IMR-90 (cell line): ENCODE data around the gene C17orf50. TPM values are rescaled to one million over a fixed set of nuclear protein-coding genes. Genes with fewer than 3 reads are reported as not detected.

Source experiments
- ATAC-seq: fragments of 200-7000 bp; cut with Tn5 transposase; 2 replicates; pipeline ENCODE4 v1.9.1; 2020; ENCODE audit warnings: low read depth, mild to moderate bottlenecking, moderate library complexity
- BruUV-seq: library from RNA; stranded (reverse); fragments of 400-500 nt; replicated peaks from 2 replicates; lab custom pipeline; 2021; lab: Mats Ljungman, UMichigan
- CTCF ChIA-PET: fragments of 300-600 bp; formaldehyde crosslinking; extraction: SDS; loops from one replicate; lab custom pipeline; 2021; ENCODE audit warnings: antibody characterized with exemption; lab: Yijun Ruan, JAX
- POLR2A ChIA-PET: fragments of 300-600 bp; sonication (Branson Sonifier 250); formaldehyde crosslinking; loops from one replicate; lab custom pipeline; 2022; ENCODE audit warnings: antibody characterized with exemption; ENCODE audit not compliant: unreplicated experiment; lab: Charles Lee
- DNase-seq: peaks from one replicate; pipeline ENCODE4 v3.0.0; 2013
- H2AFZ ChIP-seq: replicated peaks from 2 replicates; pipeline ENCODE3; 2013; ENCODE audit warnings: low read length, mild to moderate bottlenecking; ENCODE audit not compliant: poor library complexity
- H2AK5ac ChIP-seq: 2 replicates; pipeline ENCODE4 v1.6.1; 2013; ENCODE audit warnings: low read depth, low read length, inconsistent platforms
- H2AK9ac ChIP-seq: replicated peaks from 2 replicates; pipeline ENCODE3; 2013; ENCODE audit warnings: mild to moderate bottlenecking, low read depth, low read length, moderate library complexity; ENCODE audit not compliant: poor library complexity
- H2BK120ac ChIP-seq: 2 replicates; pipeline ENCODE4 v1.6.1; 2013; ENCODE audit warnings: low read depth, low read length, inconsistent platforms
- H2BK15ac ChIP-seq: 3 replicates; pipeline ENCODE4 v1.6.1; 2013; ENCODE audit warnings: low read depth, low read length, inconsistent platforms
- H2BK20ac ChIP-seq: 2 replicates; pipeline ENCODE4 v1.6.1; 2013; ENCODE audit warnings: low read depth, mild to moderate bottlenecking, inconsistent platforms, low read length, moderate library complexity
- H2BK5ac ChIP-seq: 2 replicates; pipeline ENCODE4 v1.6.1; 2013; ENCODE audit warnings: mild to moderate bottlenecking, low read depth, low read length, inconsistent platforms; ENCODE audit not compliant: poor library complexity, severe bottlenecking
- H3K14ac ChIP-seq: replicated peaks from 2 replicates; pipeline ENCODE4 v1.6.1; 2013; ENCODE audit warnings: low read depth, low read length, inconsistent platforms
- H3K18ac ChIP-seq: 2 replicates; pipeline ENCODE4 v1.6.1; 2013; ENCODE audit warnings: low read depth, low read length, control low read depth
- H3K23ac ChIP-seq: 2 replicates; pipeline ENCODE4 v1.6.1; 2013; ENCODE audit warnings: low read depth, low read length, inconsistent platforms
- H3K27ac ChIP-seq: 2 replicates; pipeline ENCODE4 v1.5.1; 2013; ENCODE audit warnings: mild to moderate bottlenecking, control low read depth, low read length; ENCODE audit not compliant: insufficient read depth
- H3K27me3 ChIP-seq: 2 replicates; pipeline ENCODE4 v1.6.1; 2013; ENCODE audit warnings: low read length; ENCODE audit not compliant: control insufficient read depth, insufficient read depth
- H3K36me3 ChIP-seq: 2 replicates; pipeline ENCODE4 v1.6.1; 2013; ENCODE audit warnings: low read length, mixed read lengths; ENCODE audit not compliant: control insufficient read depth, insufficient read depth
- H3K4ac ChIP-seq: 2 replicates; pipeline ENCODE4 v1.6.1; 2013; ENCODE audit warnings: low read depth, low read length, inconsistent platforms
- H3K4me1 ChIP-seq: 2 replicates; pipeline ENCODE4 v1.6.1; 2013; ENCODE audit warnings: low read length, mixed read lengths; ENCODE audit not compliant: control insufficient read depth, insufficient read depth
- H3K4me2 ChIP-seq: 2 replicates; pipeline ENCODE4 v1.6.1; 2013; ENCODE audit warnings: low read depth, mild to moderate bottlenecking, control low read depth, low read length, moderate library complexity
- H3K4me3 ChIP-seq: 2 replicates; pipeline ENCODE4 v1.5.1; 2013; ENCODE audit warnings: low read depth, mild to moderate bottlenecking, control low read depth, low read length, moderate library complexity; ENCODE audit not compliant: insufficient read depth
- H3K56ac ChIP-seq: 2 replicates; pipeline ENCODE4 v1.6.1; 2013; ENCODE audit warnings: low read length, inconsistent platforms; ENCODE audit not compliant: insufficient read depth; ENCODE audit errors: extremely low read depth
- H3K79me1 ChIP-seq, 2 experiments: 2 replicates each; pipeline ENCODE4 v1.6.1; 2013; ENCODE audit warnings: low read length in 2 of 2, inconsistent platforms in 1 of 2, low read depth in 1 of 2
- H3K9ac ChIP-seq: 2 replicates; pipeline ENCODE4 v1.6.1; 2013; ENCODE audit warnings: low read depth, low read length, control low read depth
- H3K9me1 ChIP-seq: 2 replicates; pipeline ENCODE4 v1.6.1; 2013; ENCODE audit warnings: low read length, inconsistent platforms; ENCODE audit not compliant: insufficient read depth
- H3K9me3 ChIP-seq: 2 replicates; pipeline ENCODE4 v1.6.1; 2013; ENCODE audit warnings: low read length; ENCODE audit not compliant: control insufficient read depth, insufficient read depth
- H4K20me1 ChIP-seq: 2 replicates; pipeline ENCODE4 v1.6.1; 2013; ENCODE audit warnings: low read length, inconsistent platforms; ENCODE audit not compliant: insufficient read depth
- H4K5ac ChIP-seq: 2 replicates; pipeline ENCODE4 v1.6.1; 2013; ENCODE audit warnings: mild to moderate bottlenecking, low read depth, low read length, control low read depth
- H4K8ac ChIP-seq, 2 experiments: 2 replicates each; pipeline ENCODE4 v1.6.1; 2013; ENCODE audit warnings: low read depth in 2 of 2, low read length in 2 of 2, control low read depth in 1 of 2, inconsistent platforms in 1 of 2
- H4K91ac ChIP-seq: 2 replicates; pipeline ENCODE4 v1.6.1; 2013; ENCODE audit warnings: low read depth, low read length, inconsistent platforms; ENCODE audit not compliant: insufficient read depth
- BHLHE40 ChIP-seq: fragments of 150-350 bp; IDR thresholded peaks from 2 replicates; pipeline ENCODE4 v1.6.1; 2016; ENCODE audit warnings: mild to moderate bottlenecking, low read depth, low read length
- MAZ ChIP-seq: IDR thresholded peaks from 2 replicates; pipeline ENCODE4 v1.6.1; 2012; ENCODE audit warnings: low read depth, mild to moderate bottlenecking, low read length, improper control_type of control experiment, moderate library complexity, borderline replicate concordance
- MXI1 ChIP-seq: IDR thresholded peaks from 2 replicates; pipeline ENCODE4 v1.6.1; 2012; ENCODE audit warnings: low read depth, mild to moderate bottlenecking, low read length, moderate library complexity, borderline replicate concordance
- POLR2A ChIP-seq: IDR thresholded peaks from 2 replicates; pipeline ENCODE4 v1.6.1; 2012; ENCODE audit warnings: mild to moderate bottlenecking, low read depth, low read length
- RFX5 ChIP-seq: IDR thresholded peaks from 2 replicates; pipeline ENCODE4 v1.8.0; 2012; ENCODE audit warnings: low read depth, mild to moderate bottlenecking, low read length, moderate library complexity
- SMC3 ChIP-seq: fragments of 150-350 bp; IDR thresholded peaks from 2 replicates; pipeline ENCODE4 v1.6.1; 2016; ENCODE audit warnings: low read depth, mild to moderate bottlenecking, antibody characterized with exemption, low read length, moderate library complexity
- WGBS, 2 experiments: methylation state at CpG; one replicate each; pipeline versions ENCODE4 v1.1.5 to v1.1.7; 2013; ENCODE audit warnings: missing lambda C conversion rate in 2 of 2; ENCODE audit not compliant: insufficient read length in 1 of 2; ENCODE audit errors: extremely low coverage in 2 of 2; 5-methylcytosine and 5-hydroxymethylcytosine counted together
- dilution Hi-C: fragments of 300-500 bp; cut with HindIII; formaldehyde crosslinking; loops from one replicate; pipeline ENCODE4 v1.14.3; 2018; ENCODE audit warnings: low sequenced_read_pairs; ENCODE audit not compliant: unreplicated experiment
- in situ Hi-C: fragments of 300-500 bp; cut with MboI; formaldehyde crosslinking; loops from 3 replicates; pipeline ENCODE4 v1.14.3; 2019; ENCODE audit warnings: low sequenced_read_pairs, inconsistent platforms, mixed read lengths
- intact Hi-C: fragments of 100-400 bp; cut with micrococcal nuclease; formaldehyde crosslinking; loops from 2 replicates; pipeline ENCODE4 v1.10.0; 2022
- polyA plus RNA-seq, 3 experiments: library from polyadenylated mRNA; depleted of rRNA; stranded (reverse); fragments of >200 nt; gene quantifications; 2 replicates each; pipeline ENCODE4 v1.2.3, GENCODE V29; 2012; ENCODE audit warnings: low replicate concordance in 1 of 3
- total RNA-seq: library from RNA; depleted of rRNA; stranded (reverse); fragments of >200 nt; gene quantifications from 2 replicates; pipeline ENCODE4 v1.2.3, GENCODE V29; 2012
- TF ChIP-seq, protein P1 (sequence below): conservative IDR thresholded peaks from 2 replicates; pipeline ENCODE4 v1.5.1; 2012; ENCODE audit warnings: mild to moderate bottlenecking, low read depth, low read length, improper control_type of control experiment

The C17orf50 gene
- total and polyA plus RNA-seq, 2 of the 4 experiments (the other 2 are of a cell fraction) = not detected

GRCh38 chr17:35734396-35734795 lies 26.3 kb upstream of the C17orf50 start:
- H3K9me1 ChIP-seq = peaks cover 4% of the 10 kb centered on the region; the same call in 1 of the 2 replicates
- H2BK15ac ChIP-seq = no peak overlapping the region
- H3K14ac ChIP-seq = no peak overlapping the region
- H3K23ac ChIP-seq = no peak overlapping the region
- POLR2A ChIA-PET = no interaction called here
- intact Hi-C loops = no loop called here
- H3K9me3 ChIP-seq = no peaks in the 10 kb centered on the region
- no peak overlapping the region for H3K27ac ChIP-seq
- TF ChIP-seq BHLHE40 (no peak), SMC3 (no peak), POLR2A (no peak), MAZ (no peak), RFX5 (no peak), MXI1 (no peak)
- TF ChIP-seq, protein P1, sequence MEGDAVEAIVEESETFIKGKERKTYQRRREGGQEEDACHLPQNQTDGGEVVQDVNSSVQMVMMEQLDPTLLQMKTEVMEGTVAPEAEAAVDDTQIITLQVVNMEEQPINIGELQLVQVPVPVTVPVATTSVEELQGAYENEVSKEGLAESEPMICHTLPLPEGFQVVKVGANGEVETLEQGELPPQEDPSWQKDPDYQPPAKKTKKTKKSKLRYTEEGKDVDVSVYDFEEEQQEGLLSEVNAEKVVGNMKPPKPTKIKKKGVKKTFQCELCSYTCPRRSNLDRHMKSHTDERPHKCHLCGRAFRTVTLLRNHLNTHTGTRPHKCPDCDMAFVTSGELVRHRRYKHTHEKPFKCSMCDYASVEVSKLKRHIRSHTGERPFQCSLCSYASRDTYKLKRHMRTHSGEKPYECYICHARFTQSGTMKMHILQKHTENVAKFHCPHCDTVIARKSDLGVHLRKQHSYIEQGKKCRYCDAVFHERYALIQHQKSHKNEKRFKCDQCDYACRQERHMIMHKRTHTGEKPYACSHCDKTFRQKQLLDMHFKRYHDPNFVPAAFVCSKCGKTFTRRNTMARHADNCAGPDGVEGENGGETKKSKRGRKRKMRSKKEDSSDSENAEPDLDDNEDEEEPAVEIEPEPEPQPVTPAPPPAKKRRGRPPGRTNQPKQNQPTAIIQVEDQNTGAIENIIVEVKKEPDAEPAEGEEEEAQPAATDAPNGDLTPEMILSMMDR = no peak
- no peak overlapping the region for H3K4me3 ChIP-seq
- H4K91ac ChIP-seq = no peak overlapping the region
- CTCF ChIA-PET = no interaction called here
- H2BK5ac ChIP-seq = no peak overlapping the region
- peaks cover 3% of the 10 kb centered on the region for H3K4me1 ChIP-seq
- H3K56ac ChIP-seq = no peak overlapping the region
- no CpG with 5 or more reads among the region's 7 CpGs for WGBS, 2 experiments
- H2BK20ac ChIP-seq = no peak overlapping the region
- no peak overlapping the region for H2AFZ ChIP-seq
- H4K20me1 ChIP-seq = 0 out of 2 replicates have a peak, but pooled peaks cover 3% of the 10 kb centered on the region
- H3K4me2 ChIP-seq = no peak overlapping the region
- no peak overlapping the region for H4K8ac ChIP-seq
- in situ Hi-C loops = loop anchor here (25.0 kb wide), 1 partner anchor 372 kb away; the partner anchor contains the start of gene SLFN11
- dilution Hi-C loops = no loop called here
- H4K5ac ChIP-seq = no peak overlapping the region
- no peak overlapping the region for H3K9ac ChIP-seq
- no peak overlapping the region for H2AK5ac ChIP-seq
- no TSS peak for BruUV-seq
- no peak overlapping the region for H3K18ac ChIP-seq
- no peak overlapping the region for H3K4ac ChIP-seq
- no peak overlapping the region for H2BK120ac ChIP-seq
- no peaks in the 10 kb centered on the region for H3K79me1 ChIP-seq
- DNase-seq = no peak
- no peaks in the 10 kb centered on the region for H3K36me3 ChIP-seq
- no peak for ATAC-seq
- no peak overlapping the region for H2AK9ac ChIP-seq
- peaks cover 5% of the 10 kb centered on the region; the same call in 1 of the 2 replicates for H3K27me3 ChIP-seq
